Lower lobe of right lung (tissue), 2 donors: ENCODE measurements around the gene CPLX1. TPM values are rescaled to one million over a fixed set of nuclear protein-coding genes. Genes with fewer than 3 reads are reported as not detected.

ENCODE experiments used
- ATAC-seq, 2 donors: fragments of 200-7000 bp; cut with Tn5 transposase; one replicate each; pipeline ENCODE4 v1.9.1; 2020 to 2022; ENCODE audit warnings: mild to moderate bottlenecking in 2 of 2, moderate library complexity in 2 of 2
- DNase-seq: peaks from one replicate; pipeline ENCODE4 v3.0.0-alpha.2; 2020
- H3K27ac ChIP-seq: fragments of 200-600 bp; one replicate; pipeline ENCODE4 v1.8.0; 2022
- H3K27me3 ChIP-seq: fragments of 200-600 bp; one replicate; pipeline ENCODE4 v1.8.0; 2022; ENCODE audit warnings: low read depth
- H3K36me3 ChIP-seq: fragments of 200-600 bp; one replicate; pipeline ENCODE4 v1.8.0; 2022; ENCODE audit warnings: mild to moderate bottlenecking
- H3K4me1 ChIP-seq: fragments of 200-600 bp; one replicate; pipeline ENCODE4 v1.8.0; 2022
- H3K4me3 ChIP-seq: fragments of 200-600 bp; one replicate; pipeline ENCODE4 v1.8.0; 2022; ENCODE audit warnings: mild to moderate bottlenecking
- H3K9me3 ChIP-seq: fragments of 200-600 bp; one replicate; pipeline ENCODE4 v1.8.0; 2022
- intact Hi-C: fragments of 100-400 bp; cut with DNase I; formaldehyde crosslinking; loops from one replicate; pipeline ENCODE4 v1.11.0; 2022
- total RNA-seq: library from RNA; stranded (reverse); fragmentation: NEBNext Ultra II Directional; extraction: Animal tissue kit (Norgen Biotek cat#: 25700); gene quantifications from one replicate; pipeline ENCODE4 v1.2.1, GENCODE V29; 2021
- TF ChIP-seq, protein P1 (sequence below): fragments of 200-600 bp; IDR thresholded peaks from one replicate; pipeline ENCODE4 v1.8.0; 2022; ENCODE audit warnings: antibody characterized with exemption, mild to moderate bottlenecking
- donor health status: DM: no; HTN: yes; CAD: no; lungs with severe emphysema.

Gene CPLX1
- total RNA-seq, 1 donor from 2014 or later, result 3.9 TPM

DNA sequence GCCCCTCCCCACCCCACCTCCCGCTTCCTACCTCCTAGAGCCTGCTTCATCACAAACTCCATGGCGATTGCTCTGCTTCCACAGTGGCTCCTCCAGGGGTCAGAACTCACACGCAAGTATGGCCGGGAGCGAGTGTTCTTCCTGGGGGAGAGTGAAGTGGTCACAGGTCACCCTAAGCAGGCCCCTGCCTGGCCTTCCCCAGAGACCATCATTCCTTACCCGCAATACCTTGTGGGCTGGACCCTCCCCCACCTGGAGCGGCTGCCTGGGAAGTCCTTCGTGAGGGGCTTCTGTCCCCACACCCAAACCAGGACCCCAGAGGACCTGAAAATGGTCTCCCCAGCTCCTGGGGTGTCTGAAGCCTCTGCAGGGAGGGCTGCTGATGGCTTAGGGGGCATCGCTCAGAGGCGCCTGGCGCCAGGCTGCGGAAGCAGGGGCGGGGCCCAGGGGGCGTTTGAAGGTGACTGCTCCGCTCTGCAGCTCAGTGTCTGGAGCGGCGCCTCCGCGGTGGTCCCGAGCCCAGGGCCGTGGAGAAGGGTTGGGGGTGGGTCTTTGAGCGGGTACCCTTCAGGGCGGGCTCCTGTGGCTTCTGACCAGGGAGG lies 1.4 kb downstream of the CPLX1 start:
- no peak for DNase-seq
- no peak for ATAC-seq
- intact Hi-C loops, result no loop called here
- no peak overlapping the region for H3K4me3 ChIP-seq
- H3K27ac ChIP-seq, result no peak overlapping the region
- H3K36me3 ChIP-seq, result no peaks in the 10 kb centered on the region
- H3K4me1 ChIP-seq, result peaks cover 6% of the 10 kb centered on the region
- H3K9me3 ChIP-seq, result no peaks in the 10 kb centered on the region
- TF ChIP-seq, protein P1, sequence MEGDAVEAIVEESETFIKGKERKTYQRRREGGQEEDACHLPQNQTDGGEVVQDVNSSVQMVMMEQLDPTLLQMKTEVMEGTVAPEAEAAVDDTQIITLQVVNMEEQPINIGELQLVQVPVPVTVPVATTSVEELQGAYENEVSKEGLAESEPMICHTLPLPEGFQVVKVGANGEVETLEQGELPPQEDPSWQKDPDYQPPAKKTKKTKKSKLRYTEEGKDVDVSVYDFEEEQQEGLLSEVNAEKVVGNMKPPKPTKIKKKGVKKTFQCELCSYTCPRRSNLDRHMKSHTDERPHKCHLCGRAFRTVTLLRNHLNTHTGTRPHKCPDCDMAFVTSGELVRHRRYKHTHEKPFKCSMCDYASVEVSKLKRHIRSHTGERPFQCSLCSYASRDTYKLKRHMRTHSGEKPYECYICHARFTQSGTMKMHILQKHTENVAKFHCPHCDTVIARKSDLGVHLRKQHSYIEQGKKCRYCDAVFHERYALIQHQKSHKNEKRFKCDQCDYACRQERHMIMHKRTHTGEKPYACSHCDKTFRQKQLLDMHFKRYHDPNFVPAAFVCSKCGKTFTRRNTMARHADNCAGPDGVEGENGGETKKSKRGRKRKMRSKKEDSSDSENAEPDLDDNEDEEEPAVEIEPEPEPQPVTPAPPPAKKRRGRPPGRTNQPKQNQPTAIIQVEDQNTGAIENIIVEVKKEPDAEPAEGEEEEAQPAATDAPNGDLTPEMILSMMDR, result no peak
- peaks cover 76% of the 10 kb centered on the region for H3K27me3 ChIP-seq

DNA sequence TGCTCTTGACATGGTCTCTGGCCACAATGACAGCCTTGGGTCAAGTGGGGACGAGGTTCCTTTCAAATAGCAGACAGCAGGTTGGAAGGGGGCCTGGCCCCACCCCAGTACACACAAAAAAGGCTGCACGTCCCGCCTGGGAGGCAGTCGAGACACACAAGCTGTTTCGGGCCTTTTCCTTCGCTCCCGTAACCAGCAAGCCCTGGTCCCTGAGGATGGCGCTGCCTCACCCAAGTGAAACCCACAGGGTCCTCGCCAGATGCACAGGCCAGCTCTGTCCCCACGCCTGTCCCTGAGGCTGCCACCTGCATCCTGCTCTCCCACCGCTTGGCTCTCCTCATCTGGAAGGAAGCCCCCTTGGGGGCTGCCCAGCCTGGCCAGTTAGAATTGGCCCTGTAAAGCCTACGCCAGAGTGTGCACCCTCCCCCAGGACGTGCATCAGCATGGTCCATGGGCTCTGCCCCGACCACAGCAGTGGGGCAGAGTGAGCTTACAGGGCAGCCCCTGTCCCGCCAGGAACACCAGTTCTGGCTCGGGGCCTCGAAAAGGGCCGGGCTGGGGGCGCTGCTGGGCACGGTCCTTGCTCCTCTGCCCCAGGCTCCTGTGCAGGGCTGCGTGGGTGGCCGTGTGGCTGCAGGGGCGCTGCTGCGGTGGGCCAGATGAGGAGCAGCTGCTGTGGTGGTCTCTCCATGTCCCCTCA lies 2.0 kb downstream of the CPLX1 start:
- Histone ChIP-seq H3K9me3 (no peaks in the 10 kb centered on the region), H3K27me3 (peaks cover 77% of the 10 kb centered on the region), H3K27ac (no peak overlapping the region), H3K36me3 (no peaks in the 10 kb centered on the region), H3K4me3 (no peak overlapping the region), H3K4me1 (peaks cover 6% of the 10 kb centered on the region)
- ATAC-seq, result no peak
- TF ChIP-seq, protein P1, result no peak
- intact Hi-C loops, result no loop called here
- no peak for DNase-seq

DNA sequence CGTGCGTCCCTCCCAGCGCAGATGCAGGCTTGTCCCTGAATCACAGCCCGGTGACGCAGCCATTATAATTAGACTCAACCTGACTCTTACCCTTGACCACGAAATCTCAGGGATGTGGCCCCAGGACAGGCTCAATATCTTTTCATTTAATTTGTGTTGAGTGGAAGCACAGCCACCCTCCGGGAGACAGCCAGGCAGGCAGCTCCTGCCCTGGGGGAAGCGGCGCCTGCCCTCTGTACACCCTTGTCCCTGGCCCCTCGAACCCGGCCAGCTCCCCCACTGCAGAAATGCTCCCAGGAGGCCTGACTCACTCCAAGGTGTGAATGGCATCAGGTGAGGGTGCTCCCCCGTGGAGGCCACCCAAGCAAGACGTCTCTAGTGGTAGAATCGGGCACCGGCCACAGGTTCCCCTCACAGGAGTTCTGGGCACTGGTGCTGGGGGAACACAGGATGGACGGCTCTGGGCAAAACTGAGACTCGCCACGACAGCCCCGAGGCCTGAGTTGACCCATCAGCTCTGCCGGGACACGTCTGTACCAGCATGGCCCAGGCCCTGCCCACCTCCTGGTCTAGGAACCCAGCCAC lies 2.7 kb downstream of the CPLX1 start:
- TF ChIP-seq, protein P1, result no peak
- intact Hi-C loops, result no loop called here
- DNase-seq (no peak), ATAC-seq (no peak)
- H3K4me1 ChIP-seq, result peaks cover 6% of the 10 kb centered on the region
- no peak overlapping the region for H3K27ac ChIP-seq
- no peak overlapping the region for H3K4me3 ChIP-seq
- H3K27me3 ChIP-seq, result peaks cover 77% of the 10 kb centered on the region
- H3K9me3 ChIP-seq, result no peaks in the 10 kb centered on the region
- H3K36me3 ChIP-seq, result no peaks in the 10 kb centered on the region

DNA sequence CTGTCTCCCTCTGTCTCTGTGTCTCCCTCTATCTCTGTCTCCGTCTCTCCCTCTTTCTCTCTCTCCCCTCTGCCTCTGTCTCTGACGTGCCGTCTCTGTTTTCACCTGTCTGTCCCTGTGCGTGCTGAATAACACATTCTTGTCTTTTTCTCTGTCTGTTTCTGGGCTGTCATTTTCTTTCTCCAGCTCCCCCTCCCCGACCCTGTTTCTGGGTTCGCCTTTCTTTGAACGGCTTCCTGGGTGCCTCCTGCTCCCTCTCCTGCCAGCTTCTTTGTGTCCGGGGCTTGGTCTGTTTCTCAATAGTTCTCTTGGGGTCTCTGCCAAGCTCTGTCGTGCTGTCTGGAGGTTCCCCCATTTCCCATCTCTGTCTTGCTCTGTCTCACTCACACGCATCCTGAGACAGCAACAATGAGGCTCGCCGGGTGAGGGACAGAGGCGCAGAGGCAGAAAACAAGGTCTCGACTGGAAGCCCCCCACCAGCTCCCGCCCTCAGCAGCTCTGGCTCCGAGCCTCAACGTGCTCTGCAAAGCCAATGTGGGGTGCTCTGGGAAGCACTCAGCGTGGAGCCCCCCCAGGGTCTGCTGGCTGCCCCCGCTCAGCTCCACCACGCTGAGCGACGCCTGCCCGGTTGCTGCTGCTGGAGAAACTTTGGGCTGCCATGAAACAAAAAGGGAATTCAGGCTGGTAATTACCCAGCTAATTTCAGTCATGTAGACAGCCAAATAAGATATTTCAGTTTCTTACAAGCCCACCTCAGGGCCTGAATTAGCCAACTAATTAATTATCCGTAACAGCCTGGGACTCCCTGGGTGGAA lies 3.4 kb downstream of the CPLX1 start:
- no peak for ATAC-seq
- no peak overlapping the region for H3K4me3 ChIP-seq
- H3K4me1 ChIP-seq, result peaks cover 6% of the 10 kb centered on the region
- peaks cover 77% of the 10 kb centered on the region for H3K27me3 ChIP-seq
- intact Hi-C loops, result no loop called here
- H3K27ac ChIP-seq, result no peak overlapping the region
- TF ChIP-seq, protein P1, result no peak
- no peak for DNase-seq
- no peaks in the 10 kb centered on the region for H3K36me3 ChIP-seq
- no peaks in the 10 kb centered on the region for H3K9me3 ChIP-seq

DNA sequence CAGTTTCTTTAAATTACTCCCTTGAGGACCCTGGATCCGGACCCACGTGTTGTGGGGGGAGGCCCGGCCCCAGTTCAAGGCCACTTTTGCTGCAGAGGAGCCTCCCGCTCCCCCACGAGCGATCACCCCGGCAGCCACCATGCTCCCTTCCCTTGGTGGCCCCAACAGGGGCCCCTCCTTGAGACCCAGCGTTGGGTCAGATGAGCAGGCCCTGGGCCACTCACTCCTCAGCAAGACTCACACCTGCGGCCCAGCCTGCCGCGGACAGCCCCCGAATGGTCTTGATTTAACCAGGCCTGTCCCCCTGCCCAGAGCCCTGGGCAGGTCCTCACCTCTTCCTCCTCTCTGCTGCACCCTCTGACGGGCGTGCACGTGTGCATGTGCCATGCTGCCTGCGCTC lies 4.3 kb downstream of the CPLX1 start:
- peaks cover 68% of the 10 kb centered on the region for H3K27me3 ChIP-seq

More for the DNA sequence above, 4.3 kb downstream of the CPLX1 start:
- Histone ChIP-seq H3K4me1 (peaks cover 2% of the 10 kb centered on the region), H3K4me3 (no peak overlapping the region), H3K9me3 (no peaks in the 10 kb centered on the region), H3K36me3 (no peaks in the 10 kb centered on the region), H3K27ac (no peak overlapping the region)
- no peak for DNase-seq
- TF ChIP-seq, protein P1, result no peak
- intact Hi-C loops, result no loop called here
- ATAC-seq, result no peak
